ELF-1 (cell line): ENCODE data around the gene COPZ1.
A peak's percentile ranks its signal among the peaks of the same experiment; 100 is the strongest.

Experiments
- DNase-seq: peaks from one replicate; pipeline ENCODE4 v3.0.0-alpha.2; 2016; ENCODE audit warnings: low read depth, low spot score

The COPZ1 gene

GRCh38 chr12:54393743-54394142, 68.8 kb downstream of the COPZ1 start:
- DNase-seq, result no peak

- DNase-seq, result peak; percentile 75
These were observed 69.4 kb downstream of the COPZ1 start for GRCh38 chr12:54394281-54394719.

- no peak for DNase-seq
These were observed 70.1 kb downstream of the COPZ1 start for GRCh38 chr12:54394986-54395385.

- DNase-seq, result no peak
These were observed 70.6 kb downstream of the COPZ1 start for GRCh38 chr12:54395545-54395944.

GRCh38 chr12:54397157-54397556, 72.2 kb downstream of the COPZ1 start:
- no peak for DNase-seq

GRCh38 chr12:54398218-54398617, 73.3 kb downstream of the COPZ1 start:
- no peak for DNase-seq

- peak; percentile 97 for DNase-seq
These were observed 74.3 kb downstream of the COPZ1 start for GRCh38 chr12:54398995-54399793.

GRCh38 chr12:54401119-54401518, 76.2 kb downstream of the COPZ1 start:
- DNase-seq, result no peak
